ENCODE results near the gene GPR78. TPM values are rescaled to one million over a fixed set of nuclear protein-coding genes. Genes with fewer than 3 reads are reported as not detected.

The GPR78 gene
- total RNA-seq, 1 donor from 2014 or later, result 3.2 TPM

DNA sequence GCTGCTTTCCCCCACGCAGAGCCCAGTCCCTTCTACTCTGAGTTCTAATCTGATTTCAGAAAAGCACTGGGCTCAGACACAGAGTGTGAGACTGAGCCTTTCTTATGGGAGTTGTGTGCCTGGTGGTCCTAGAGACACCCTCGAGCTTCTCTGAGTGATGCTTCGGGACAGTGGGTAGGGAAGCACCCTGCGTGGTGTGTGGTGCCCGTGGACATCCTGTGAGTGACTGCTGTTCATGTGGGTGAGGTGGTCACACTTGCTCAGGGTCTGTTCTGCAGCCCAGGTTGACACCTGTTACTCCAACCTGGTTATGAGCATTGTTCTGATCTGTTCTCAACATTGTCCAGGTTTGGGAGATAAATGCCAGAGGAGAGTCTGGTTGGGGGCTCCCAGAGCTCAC lies 6.1 kb downstream of the GPR78 start:
- Mint-ChIP-seq H3K9me3 (no peaks in the 10 kb centered on the region), H3K27me3 (ENCODE audit: low read depth) (peaks cover 37% of the 10 kb centered on the region), H3K4me3 (no peak overlapping the region), H3K27ac (no peak overlapping the region), H3K4me1 (peaks cover 11% of the 10 kb centered on the region), H3K36me3 (no peaks in the 10 kb centered on the region)
- TF ChIP-seq, protein P1, sequence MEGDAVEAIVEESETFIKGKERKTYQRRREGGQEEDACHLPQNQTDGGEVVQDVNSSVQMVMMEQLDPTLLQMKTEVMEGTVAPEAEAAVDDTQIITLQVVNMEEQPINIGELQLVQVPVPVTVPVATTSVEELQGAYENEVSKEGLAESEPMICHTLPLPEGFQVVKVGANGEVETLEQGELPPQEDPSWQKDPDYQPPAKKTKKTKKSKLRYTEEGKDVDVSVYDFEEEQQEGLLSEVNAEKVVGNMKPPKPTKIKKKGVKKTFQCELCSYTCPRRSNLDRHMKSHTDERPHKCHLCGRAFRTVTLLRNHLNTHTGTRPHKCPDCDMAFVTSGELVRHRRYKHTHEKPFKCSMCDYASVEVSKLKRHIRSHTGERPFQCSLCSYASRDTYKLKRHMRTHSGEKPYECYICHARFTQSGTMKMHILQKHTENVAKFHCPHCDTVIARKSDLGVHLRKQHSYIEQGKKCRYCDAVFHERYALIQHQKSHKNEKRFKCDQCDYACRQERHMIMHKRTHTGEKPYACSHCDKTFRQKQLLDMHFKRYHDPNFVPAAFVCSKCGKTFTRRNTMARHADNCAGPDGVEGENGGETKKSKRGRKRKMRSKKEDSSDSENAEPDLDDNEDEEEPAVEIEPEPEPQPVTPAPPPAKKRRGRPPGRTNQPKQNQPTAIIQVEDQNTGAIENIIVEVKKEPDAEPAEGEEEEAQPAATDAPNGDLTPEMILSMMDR (IDR thresholded peaks at IDR 0.05; ENCODE audit: unreplicated experiment), result no peak
- DNase-seq (ENCODE audit: low spot score in 2 of 2, unreplicated experiment in 2 of 2), result no peak

DNA sequence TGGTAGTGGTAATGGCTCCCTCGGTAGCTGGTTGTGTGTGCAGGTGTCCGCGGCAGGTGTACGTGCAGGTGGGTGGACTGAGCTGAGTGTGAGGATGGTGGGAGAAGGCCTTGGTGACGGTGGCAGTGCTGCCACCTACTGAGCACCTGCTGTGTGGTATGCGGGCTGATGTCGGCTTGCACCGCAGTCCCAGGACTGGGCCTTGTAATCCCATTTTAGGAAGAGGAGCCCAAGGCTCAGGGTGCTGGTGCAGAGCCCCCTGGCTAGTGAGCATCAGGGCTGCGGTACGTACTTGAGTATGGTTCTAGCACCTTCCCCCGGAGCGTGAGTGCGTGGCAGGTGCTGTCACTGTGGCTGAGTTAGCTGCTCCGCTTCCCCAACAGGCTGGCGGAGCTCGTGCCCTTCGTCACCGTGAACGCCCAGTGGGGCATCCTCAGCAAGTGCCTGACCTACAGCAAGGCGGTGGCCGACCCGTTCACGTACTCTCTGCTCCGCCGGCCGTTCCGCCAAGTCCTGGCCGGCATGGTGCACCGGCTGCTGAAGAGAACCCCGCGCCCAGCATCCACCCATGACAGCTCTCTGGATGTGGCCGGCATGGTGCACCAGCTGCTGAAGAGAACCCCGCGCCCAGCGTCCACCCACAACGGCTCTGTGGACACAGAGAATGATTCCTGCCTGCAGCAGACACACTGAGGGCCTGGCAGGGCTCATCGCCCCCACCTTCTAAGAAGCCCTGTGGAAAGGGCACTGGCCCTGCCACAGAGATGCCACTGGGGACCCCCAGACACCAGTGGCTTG lies 6.7 kb downstream of the GPR78 start:
- H3K27me3 Mint-ChIP-seq (ENCODE audit: low read depth), result peaks cover 35% of the 10 kb centered on the region
- no peaks in the 10 kb centered on the region for H3K9me3 Mint-ChIP-seq
- no peak overlapping the region for H3K27ac Mint-ChIP-seq

GRCh38 chr4:8587469-8588195 lies 7.4 kb downstream of the GPR78 start:
- no peak overlapping the region for H3K27ac Mint-ChIP-seq
- peaks cover 11% of the 10 kb centered on the region for H3K4me1 Mint-ChIP-seq
- H3K9me3 Mint-ChIP-seq, result no peaks in the 10 kb centered on the region
- H3K4me3 Mint-ChIP-seq, result no peak overlapping the region
- H3K27me3 Mint-ChIP-seq (ENCODE audit: low read depth), result peaks cover 27% of the 10 kb centered on the region
- no peak for DNase-seq (ENCODE audit: low spot score in 2 of 2, unreplicated experiment in 2 of 2)
- H3K36me3 Mint-ChIP-seq, result no peaks in the 10 kb centered on the region
- TF ChIP-seq, protein P1 (IDR thresholded peaks at IDR 0.05; ENCODE audit: unreplicated experiment), result no peak

More for the DNA sequence above, 6.7 kb downstream of the GPR78 start:
- DNase-seq (ENCODE audit: low spot score in 2 of 2, unreplicated experiment in 2 of 2), result no peak
- Mint-ChIP-seq H3K4me3 (no peak overlapping the region), H3K36me3 (no peaks in the 10 kb centered on the region), H3K4me1 (peaks cover 11% of the 10 kb centered on the region)
- TF ChIP-seq, protein P1 (IDR thresholded peaks at IDR 0.05; ENCODE audit: unreplicated experiment), result no peak

GRCh38 chr4:8588196-8588470 lies 7.9 kb downstream of the GPR78 start:
- Mint-ChIP-seq H3K27me3 (ENCODE audit: low read depth) (peaks cover 26% of the 10 kb centered on the region), H3K4me3 (no peak overlapping the region)

DNA sequence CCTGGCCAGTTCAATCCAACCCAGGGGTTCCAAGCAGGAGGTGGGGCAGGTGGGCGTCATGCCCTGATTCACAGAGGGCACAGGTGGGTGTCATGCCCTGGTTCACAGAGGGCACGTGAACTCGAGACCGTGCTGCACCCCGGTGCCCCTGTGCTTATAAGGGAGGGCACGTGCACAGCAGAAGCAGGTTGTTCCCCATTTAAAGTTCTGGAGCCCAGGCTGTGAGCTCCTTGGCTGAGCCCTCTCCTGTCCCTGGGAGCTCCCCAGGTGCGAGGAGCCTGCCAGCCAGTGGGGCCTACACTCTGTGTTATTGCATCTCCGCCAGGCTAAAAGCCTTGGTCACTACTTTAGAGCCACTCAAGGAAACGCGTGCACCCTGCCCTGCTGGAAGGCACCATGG lies 9.1 kb downstream of the GPR78 start:
- TF ChIP-seq, protein P1 (IDR thresholded peaks at IDR 0.05; ENCODE audit: unreplicated experiment), result no peak
- peaks cover 25% of the 10 kb centered on the region for H3K27me3 Mint-ChIP-seq (ENCODE audit: low read depth)
- no peaks in the 10 kb centered on the region for H3K36me3 Mint-ChIP-seq
- no peak overlapping the region for H3K4me3 Mint-ChIP-seq
- H3K9me3 Mint-ChIP-seq, result no peaks in the 10 kb centered on the region
- no peak overlapping the region for H3K27ac Mint-ChIP-seq
- H3K4me1 Mint-ChIP-seq, result peaks cover 23% of the 10 kb centered on the region
- DNase-seq (ENCODE audit: low spot score in 2 of 2, unreplicated experiment in 2 of 2), result no peak

More at GRCh38 chr4:8588196-8588470, 7.9 kb downstream of the GPR78 start:
- TF ChIP-seq, protein P1 (IDR thresholded peaks at IDR 0.05; ENCODE audit: unreplicated experiment), result no peak
- no peak overlapping the region for H3K27ac Mint-ChIP-seq
- no peaks in the 10 kb centered on the region for H3K9me3 Mint-ChIP-seq
- H3K4me1 Mint-ChIP-seq, result peaks cover 13% of the 10 kb centered on the region
- no peak for DNase-seq (ENCODE audit: low spot score in 2 of 2, unreplicated experiment in 2 of 2)
- no peaks in the 10 kb centered on the region for H3K36me3 Mint-ChIP-seq
